HepG2 (cell line): Measurements from ENCODE around the gene PCAT6. TPM values are rescaled to one million over a fixed set of nuclear protein-coding genes. Genes with fewer than 3 reads are reported as not detected.

Experiments used
- AHDC1 ChIP-seq: sonication (generic); formaldehyde crosslinking; IDR thresholded peaks from 2 replicates; pipeline ENCODE4 v1.5.1; 2020; ENCODE audit warnings: mild to moderate bottlenecking, missing genetic modification reagents, borderline replicate concordance
- MAFG ChIP-seq: sonication (generic); formaldehyde crosslinking; IDR thresholded peaks from 2 replicates; pipeline ENCODE4 v1.5.1; 2020; ENCODE audit warnings: mild to moderate bottlenecking, missing genetic modification reagents
- XRCC5 ChIP-seq: fragments of 200-400 bp; formaldehyde crosslinking; optimal IDR thresholded peaks from 2 replicates; pipeline ENCODE3; 2017; ENCODE audit warnings: mild to moderate bottlenecking, low read length
- ZMYM3 ChIP-seq: sonication (generic); formaldehyde crosslinking; IDR thresholded peaks from 2 replicates; pipeline ENCODE4 v1.5.1; 2020; ENCODE audit warnings: mild to moderate bottlenecking, missing genetic modification reagents
- polyA plus RNA-seq, 8 experiments: library from polyadenylated mRNA; depleted of rRNA in 3 of 8; stranded (reverse) in 7 of 8; unstranded in 1 of 8; fragments of >200 nt; fragmentation: Illumina TruSeq in 4 of 8; extraction: Trizol in 4 of 8; gene quantifications; 2 replicates each; pipeline versions ENCODE4 v1.2.1 to v1.2.3, GENCODE V29; 2011 to 2016; ENCODE audit warnings: low read depth in 4 of 8, missing spikeins in 1 of 8, mixed read lengths in 1 of 8; ENCODE audit not compliant: insufficient read depth in 1 of 8
- total RNA-seq, 5 experiments: library from RNA; depleted of rRNA; stranded (reverse); fragments of >200 nt; fragmentation: Illumina TruSeq; extraction: Trizol; gene quantifications; 2 replicates each; pipeline ENCODE4 v1.2.3, GENCODE V29; 2016; ENCODE audit warnings: low read depth in 1 of 5

The PCAT6 gene
- total and polyA plus RNA-seq, 2 of the 13 experiments (the other 11 are each of a cell fraction or from before 2014, with no cell fraction given) = 0.60 to 4.4 TPM

GRCh38 chr1:202811296-202812175 is 782 bp downstream of the PCAT6 start (continued):
- TF ChIP-seq MAFG (CRISPR knock-in tag) (no peak), AHDC1 (CRISPR knock-in tag) (no peak), ZMYM3 (CRISPR knock-in tag) (peak; percentile 5; the same call in 1 of the 2 replicates), XRCC5 (no peak)
